GM12864 (cell line): ENCODE results near the gene SERINC5.

Experiments
- DNase-seq: peaks from one replicate; pipeline ENCODE4 v3.0.0-alpha.2; 2011; ENCODE audit warnings: low read depth
- H3K4me3 ChIP-seq: 2 replicates; pipeline ENCODE4 v1.5.1; 2011; ENCODE audit warnings: mild to moderate bottlenecking, low read depth, low read length, control low read depth
- CTCF ChIP-seq: IDR thresholded peaks from 2 replicates; pipeline ENCODE4 v1.5.1; 2011; ENCODE audit warnings: low read depth, mild to moderate bottlenecking, moderate library complexity, low read length, control low read depth, inconsistent platforms; ENCODE audit errors: missing control alignments

SERINC5 gene

GRCh38 chr5:80069251-80069800 is 186.5 kb downstream of the SERINC5 start:
- TF ChIP-seq CTCF: no peak
- DNase-seq: no peak
- H3K4me3 ChIP-seq: no peak overlapping the region

DNA sequence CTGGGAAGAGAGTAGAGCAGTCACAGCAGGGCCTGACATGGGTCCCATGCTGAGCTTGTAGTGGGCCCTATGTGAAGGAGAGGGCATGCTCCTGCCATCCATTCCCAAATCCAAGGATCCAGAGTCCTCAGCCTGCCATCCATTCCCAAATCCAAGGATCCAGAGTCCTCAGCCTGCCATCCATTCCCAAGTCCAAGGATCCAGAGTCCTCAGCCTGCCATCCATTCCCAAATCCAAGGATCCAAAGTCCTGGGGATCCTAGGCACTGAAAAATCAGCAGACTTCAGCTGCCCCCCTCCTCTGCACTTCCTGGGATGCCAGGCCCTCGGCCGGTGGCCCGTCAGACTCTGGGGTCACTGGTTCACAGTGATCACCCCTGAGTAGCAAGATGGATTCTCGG is 187.1 kb downstream of the SERINC5 start:
- H3K4me3 ChIP-seq: no peak overlapping the region
- TF ChIP-seq CTCF: no peak
- DNase-seq: no peak

DNA sequence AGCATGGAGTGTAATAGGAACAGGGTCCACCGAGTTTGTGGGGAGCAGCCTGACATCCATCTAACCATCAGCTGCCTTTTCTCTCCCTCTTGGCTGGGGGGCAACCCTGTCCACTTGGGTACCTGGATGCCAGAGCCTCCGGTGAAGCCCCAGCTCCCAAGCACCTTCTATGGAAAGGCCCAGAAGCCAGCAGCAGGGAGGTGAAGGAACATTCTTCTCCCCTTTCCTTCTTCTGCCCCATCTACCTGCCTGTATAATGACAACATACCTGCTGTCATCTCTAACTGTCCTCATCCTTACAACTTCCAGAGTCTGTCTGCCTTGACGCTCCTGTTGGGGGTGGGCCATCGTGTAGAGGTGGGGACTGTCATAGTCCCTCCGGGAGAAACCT is 187.6 kb downstream of the SERINC5 start:
- no peak for DNase-seq
- H3K4me3 ChIP-seq: no peak overlapping the region
- no peak for TF ChIP-seq CTCF

- H3K4me3 ChIP-seq: no peak overlapping the region
- TF ChIP-seq CTCF: no peak
- DNase-seq: no peak
Observed at GRCh38 chr5:80067531-80068245, 188.2 kb downstream of the SERINC5 start.

- DNase-seq: no peak
- no peak for TF ChIP-seq CTCF
- no peak overlapping the region for H3K4me3 ChIP-seq
Observed at GRCh38 chr5:80067016-80067415, 188.8 kb downstream of the SERINC5 start.

DNA sequence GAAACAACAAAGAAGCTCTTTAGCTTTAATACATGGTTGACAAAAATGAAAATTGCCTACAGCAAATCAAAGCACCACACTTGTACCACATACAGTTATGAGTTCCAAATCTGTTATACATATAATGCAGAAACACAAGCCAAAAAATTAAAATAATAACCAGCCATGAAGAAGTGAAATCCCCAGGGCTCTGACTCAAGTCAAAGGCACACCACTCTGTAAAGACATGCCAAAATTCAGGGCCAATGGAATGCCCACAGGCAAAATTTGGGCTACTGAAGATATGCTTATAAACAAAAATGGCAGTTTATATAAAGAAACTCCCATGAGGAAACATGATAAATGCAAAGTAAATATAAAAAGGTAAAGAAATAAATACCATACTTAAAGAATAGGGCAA is 191.7 kb downstream of the SERINC5 start:
- DNase-seq: no peak
- TF ChIP-seq CTCF: no peak
- H3K4me3 ChIP-seq: no peak overlapping the region
